Right atrium auricular region (tissue), 2 donors: ENCODE measurements around the gene WWOX. TPM values are rescaled to one million over a fixed set of nuclear protein-coding genes. Genes with fewer than 3 reads are reported as not detected.

ENCODE experiments used
- DNase-seq: peaks from one replicate; pipeline ENCODE4 v3.0.0-alpha.2; 2019; ENCODE audit warnings: low spot score
- H3K27ac ChIP-seq, 2 donors: fragments of 200-600 bp; sonication (generic); 1 replicate in 1 of 2; 2 replicates in 1 of 2; pipeline ENCODE4 v1.5.1; 2016 to 2019
- H3K27me3 ChIP-seq, 2 donors: fragments of 200-600 bp; sonication (generic); one replicate each; pipeline versions ENCODE4 v1.5.1 to v1.6.0; 2017 to 2019
- H3K36me3 ChIP-seq: fragments of 200-600 bp; sonication (generic); one replicate; pipeline ENCODE4 v1.5.1; 2016
- H3K4me1 ChIP-seq, 2 donors: fragments of 200-600 bp; sonication (generic); one replicate each; pipeline versions ENCODE4 v1.5.1 to v1.6.0; 2017 to 2019
- H3K4me3 ChIP-seq, 2 donors: fragments of 200-600 bp; sonication (generic); 1 replicate in 1 of 2; 2 replicates in 1 of 2; pipeline ENCODE4 v1.5.1; 2017 to 2019; ENCODE audit warnings: mild to moderate bottlenecking in 1 of 2, moderate library complexity in 1 of 2
- H3K9me3 ChIP-seq, 2 donors: fragments of 200-600 bp; sonication (generic); one replicate each; pipeline ENCODE4 v1.5.1; 2019
- total RNA-seq, 2 donors: library from RNA; depleted of rRNA; stranded (reverse); fragments of >200 nt; gene quantifications; one replicate each; pipeline ENCODE4 v1.1.0, GENCODE V29; 2016
- TF ChIP-seq, protein P1 (sequence below), 2 donors: fragments of 200-600 bp; sonication (generic); IDR thresholded peaks; one replicate each; pipeline ENCODE4 v1.5.1; 2019; ENCODE audit warnings: antibody characterized with exemption in 2 of 2

The WWOX gene
- total RNA-seq, 2 donors from 2014 or later: 14.8 to 20.8 TPM

DNA sequence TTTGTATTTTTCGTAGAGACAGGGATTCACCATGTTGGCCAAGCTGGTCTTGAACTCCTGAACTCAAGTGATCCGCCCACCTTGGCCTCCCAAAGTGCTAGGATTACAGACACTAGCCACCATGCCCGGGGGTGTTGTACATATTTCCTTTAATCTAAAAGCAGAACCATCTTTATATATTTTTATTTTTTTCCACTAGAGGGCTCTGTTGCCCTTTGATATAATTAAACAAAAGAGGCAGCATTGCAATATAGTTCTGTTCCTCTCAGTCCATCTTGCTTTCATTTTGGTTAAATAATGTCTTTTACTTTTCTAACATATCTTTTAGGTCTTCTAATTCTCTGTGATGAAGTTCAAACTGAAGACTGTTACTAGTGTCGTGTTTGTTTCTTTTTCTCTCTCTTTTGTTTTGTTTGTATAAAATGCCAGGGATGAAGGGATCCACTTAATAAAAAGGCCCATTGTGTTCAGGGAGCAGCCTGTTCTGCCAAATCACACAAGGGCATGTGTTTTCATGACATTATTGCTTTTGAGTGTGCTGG, 23.4 kb downstream of the WWOX start:
- no peak overlapping the region for H3K27ac ChIP-seq
- H3K4me3 ChIP-seq: no peak overlapping the region
- H3K27me3 ChIP-seq: no peaks in the 10 kb centered on the region
- TF ChIP-seq, protein P1, sequence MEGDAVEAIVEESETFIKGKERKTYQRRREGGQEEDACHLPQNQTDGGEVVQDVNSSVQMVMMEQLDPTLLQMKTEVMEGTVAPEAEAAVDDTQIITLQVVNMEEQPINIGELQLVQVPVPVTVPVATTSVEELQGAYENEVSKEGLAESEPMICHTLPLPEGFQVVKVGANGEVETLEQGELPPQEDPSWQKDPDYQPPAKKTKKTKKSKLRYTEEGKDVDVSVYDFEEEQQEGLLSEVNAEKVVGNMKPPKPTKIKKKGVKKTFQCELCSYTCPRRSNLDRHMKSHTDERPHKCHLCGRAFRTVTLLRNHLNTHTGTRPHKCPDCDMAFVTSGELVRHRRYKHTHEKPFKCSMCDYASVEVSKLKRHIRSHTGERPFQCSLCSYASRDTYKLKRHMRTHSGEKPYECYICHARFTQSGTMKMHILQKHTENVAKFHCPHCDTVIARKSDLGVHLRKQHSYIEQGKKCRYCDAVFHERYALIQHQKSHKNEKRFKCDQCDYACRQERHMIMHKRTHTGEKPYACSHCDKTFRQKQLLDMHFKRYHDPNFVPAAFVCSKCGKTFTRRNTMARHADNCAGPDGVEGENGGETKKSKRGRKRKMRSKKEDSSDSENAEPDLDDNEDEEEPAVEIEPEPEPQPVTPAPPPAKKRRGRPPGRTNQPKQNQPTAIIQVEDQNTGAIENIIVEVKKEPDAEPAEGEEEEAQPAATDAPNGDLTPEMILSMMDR (IDR thresholded peaks at IDR 0.05): peak; percentile 27 to 67
- H3K4me1 ChIP-seq: peaks cover 0 to 13% of the 10 kb centered on the region in 2 donors
- no peak for DNase-seq
- no peaks in the 10 kb centered on the region for H3K9me3 ChIP-seq
- peaks cover 10% of the 10 kb centered on the region for H3K36me3 ChIP-seq

DNA sequence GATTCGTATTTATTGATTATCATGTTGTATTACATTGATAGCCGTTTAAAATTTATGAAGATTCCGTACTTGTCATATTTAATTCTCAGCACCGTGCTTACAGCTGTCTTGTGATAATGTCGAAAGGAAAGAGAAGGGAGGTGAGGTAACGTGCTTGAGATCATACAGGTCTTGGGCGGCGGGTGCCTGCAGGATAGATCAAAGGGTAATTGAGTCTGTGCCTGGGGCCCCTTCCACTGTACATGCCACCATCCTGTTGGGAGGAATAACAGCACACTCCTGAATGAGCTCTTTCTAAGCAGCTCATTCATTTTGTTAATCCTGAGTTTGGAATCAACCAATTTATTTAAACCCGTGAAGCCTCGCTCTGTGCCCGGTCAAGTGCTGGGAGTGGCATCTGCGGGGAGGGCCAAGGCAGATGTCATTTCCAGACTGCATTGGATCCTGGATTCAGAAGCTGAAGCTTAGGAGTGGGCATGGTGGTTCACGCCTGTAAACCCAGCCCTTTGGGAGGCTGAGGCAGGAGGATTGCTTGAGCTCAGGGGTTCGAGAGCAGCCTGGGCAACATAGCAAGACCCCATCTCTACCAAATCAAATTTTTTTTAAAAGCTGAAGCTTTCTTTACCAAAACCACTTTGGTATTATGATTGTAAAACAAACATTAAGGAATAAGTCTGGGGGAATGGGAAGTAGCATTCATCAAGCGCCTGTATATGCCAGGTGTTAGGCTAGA, 25.8 kb downstream of the WWOX start:
- Histone ChIP-seq H3K4me3 (no peak overlapping the region), H3K27me3 (no peaks in the 10 kb centered on the region), H3K36me3 (no peaks in the 10 kb centered on the region), H3K4me1 (peaks cover 0 to 29% of the 10 kb centered on the region in 2 donors), H3K9me3 (no peaks in the 10 kb centered on the region), H3K27ac (no peak overlapping the region)
- TF ChIP-seq, protein P1 (IDR thresholded peaks at IDR 0.05): no peak
- DNase-seq: no peak

DNA sequence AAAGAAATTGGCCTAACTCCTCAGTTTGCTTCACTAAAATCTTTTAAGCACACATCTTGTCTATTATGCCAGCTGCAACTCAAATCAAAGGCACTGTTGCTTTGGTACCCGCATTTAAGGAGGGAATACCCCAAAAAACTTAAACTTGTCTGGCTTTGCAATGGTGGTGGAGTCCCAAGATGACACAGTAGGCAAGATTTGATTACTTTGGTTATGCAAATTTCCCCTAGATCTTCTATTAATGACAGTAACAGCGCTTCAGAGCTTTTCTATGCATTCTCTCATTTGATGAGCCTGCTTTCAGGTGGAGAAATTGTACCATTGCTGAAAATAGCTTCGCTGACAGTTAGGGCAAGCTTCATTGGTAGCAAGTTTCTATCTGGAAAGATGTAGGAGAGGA, 27.2 kb downstream of the WWOX start:
- DNase-seq: no peak
- Histone ChIP-seq H3K27me3 (no peaks in the 10 kb centered on the region), H3K36me3 (no peaks in the 10 kb centered on the region), H3K9me3 (no peaks in the 10 kb centered on the region), H3K4me3 (no peak overlapping the region), H3K4me1 (peaks cover 0 to 29% of the 10 kb centered on the region in 2 donors), H3K27ac (peak overlapping the region in 1 of 2 donors; percentile 5)
- TF ChIP-seq, protein P1 (IDR thresholded peaks at IDR 0.05): no peak

DNA sequence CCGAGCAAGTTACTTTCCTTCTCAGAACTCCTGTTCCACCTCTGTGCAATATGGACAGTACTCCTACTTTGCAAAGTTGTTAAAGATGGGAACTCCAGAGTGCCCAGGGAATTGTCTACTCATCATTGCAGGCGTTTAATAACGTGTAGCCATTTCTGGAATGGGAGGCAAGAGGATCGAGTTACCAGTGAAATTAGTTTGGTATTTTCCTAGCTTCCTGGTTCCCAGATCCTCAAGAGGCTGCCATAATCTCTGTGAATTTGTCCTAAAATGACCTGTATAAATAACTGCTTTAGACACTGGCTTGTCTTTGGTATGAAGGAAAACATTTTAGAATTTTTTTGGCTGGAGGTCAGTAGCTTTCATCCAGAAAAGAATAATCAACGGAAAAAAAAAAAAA, 27.7 kb downstream of the WWOX start:
- H3K4me3 ChIP-seq: peak overlapping the region in 1 of 2 donors; percentile 7
- H3K27me3 ChIP-seq: no peaks in the 10 kb centered on the region
- H3K4me1 ChIP-seq: peaks cover 0 to 29% of the 10 kb centered on the region in 2 donors
- H3K9me3 ChIP-seq: no peaks in the 10 kb centered on the region
- peak overlapping the region in 1 of 2 donors; percentile 5 for H3K27ac ChIP-seq
- H3K36me3 ChIP-seq: no peaks in the 10 kb centered on the region
- no peak for DNase-seq
- TF ChIP-seq, protein P1 (IDR thresholded peaks at IDR 0.05): no peak

DNA sequence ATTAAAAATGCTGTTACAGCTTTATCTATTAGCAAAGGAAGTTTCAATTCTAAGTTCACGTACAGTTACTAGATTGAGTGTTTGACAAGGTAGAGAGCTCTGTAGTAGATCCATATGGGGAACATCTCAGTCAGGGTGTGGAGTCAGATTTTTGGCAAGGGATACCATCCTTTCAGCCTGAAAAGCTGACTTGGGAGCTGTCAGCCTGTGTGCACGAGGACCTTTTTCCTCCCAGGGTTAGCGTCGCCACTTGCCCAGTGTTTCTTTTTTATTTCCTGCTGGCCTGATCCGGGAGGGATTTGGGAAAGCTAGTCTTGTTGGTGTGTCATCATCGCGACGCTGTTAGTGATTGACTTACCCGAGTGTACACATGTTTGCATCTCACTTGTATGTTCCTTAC, 29.5 kb downstream of the WWOX start:
- H3K4me3 ChIP-seq: no peak overlapping the region
- peaks cover 0 to 29% of the 10 kb centered on the region in 2 donors for H3K4me1 ChIP-seq
- H3K27ac ChIP-seq: no peak overlapping the region
- H3K27me3 ChIP-seq: no peaks in the 10 kb centered on the region
- TF ChIP-seq, protein P1 (IDR thresholded peaks at IDR 0.05): no peak
- no peaks in the 10 kb centered on the region for H3K9me3 ChIP-seq
- H3K36me3 ChIP-seq: no peaks in the 10 kb centered on the region
- no peak for DNase-seq
